Esophagus muscularis mucosa (tissue), 4 donors: ENCODE results near the gene PCDH11Y. TPM values are rescaled to one million over a fixed set of nuclear protein-coding genes. Genes with fewer than 3 reads are reported as not detected.
"Not testable (repeated sequence)": the region's sequence is repeated elsewhere in the genome, so short reads cannot be mapped to it uniquely, and the experiment has no call there.

Source experiments
- DNase-seq: peaks from one replicate; pipeline ENCODE4 v3.0.0-alpha.2; 2017; ENCODE audit errors: extremely low spot score
- H3K27ac ChIP-seq, 4 donors: fragments of 200-600 bp; sonication (generic); replicated peaks in 1 of 4; 1 replicate in 3 of 4; 2 replicates in 1 of 4; pipeline ENCODE4 v1.5.1; 2016 to 2019; ENCODE audit warnings: mild to moderate bottlenecking in 1 of 4
- H3K27me3 ChIP-seq, 4 donors: fragments of 200-600 bp; sonication (generic); one replicate each; pipeline versions ENCODE4 v1.5.1 to v1.6.0; 2016 to 2019
- H3K36me3 ChIP-seq, 4 donors: fragments of 200-600 bp; sonication (generic); one replicate each; pipeline ENCODE4 v1.5.1; 2016 to 2019
- H3K4me1 ChIP-seq, 4 donors: fragments of 200-600 bp; sonication (generic); one replicate each; pipeline ENCODE4 v1.5.1; 2016 to 2019
- H3K4me3 ChIP-seq, 4 donors: fragments of 200-600 bp; sonication (generic); 1 replicate in 2 of 4; 2 replicates in 2 of 4; pipeline ENCODE4 v1.5.1; 2016 to 2019; ENCODE audit warnings: mild to moderate bottlenecking in 4 of 4, moderate library complexity in 1 of 4
- H3K9me3 ChIP-seq, 4 donors: fragments of 200-600 bp; sonication (generic); 1 replicate in 3 of 4; 2 replicates in 1 of 4; pipeline ENCODE4 v1.5.1; 2016 to 2019
- WGBS: methylation state at CpG from one replicate; pipeline ENCODE4 v1.1.5; 2018; 5-methylcytosine and 5-hydroxymethylcytosine counted together
- intact Hi-C: fragments of 100-400 bp; cut with DNase I; formaldehyde crosslinking; loops from one replicate; pipeline ENCODE4 v1.15.1; 2023
- small RNA-seq, 3 donors: library from RNA; depleted of rRNA; stranded (forward); fragments of <200 nt; gene quantifications; one replicate each; pipeline ENCODE3, GENCODE V24; 2016
- total RNA-seq, 4 donors: library from RNA; depleted of rRNA; stranded (reverse); fragments of >200 nt; gene quantifications; one replicate each; pipeline versions ENCODE4 v1.1.0 to v1.2.1, GENCODE V29; 2016

The PCDH11Y gene
- total RNA-seq, 4 donors from 2014 or later = under 0.01 to 0.33 TPM; not detected in 2

DNA sequence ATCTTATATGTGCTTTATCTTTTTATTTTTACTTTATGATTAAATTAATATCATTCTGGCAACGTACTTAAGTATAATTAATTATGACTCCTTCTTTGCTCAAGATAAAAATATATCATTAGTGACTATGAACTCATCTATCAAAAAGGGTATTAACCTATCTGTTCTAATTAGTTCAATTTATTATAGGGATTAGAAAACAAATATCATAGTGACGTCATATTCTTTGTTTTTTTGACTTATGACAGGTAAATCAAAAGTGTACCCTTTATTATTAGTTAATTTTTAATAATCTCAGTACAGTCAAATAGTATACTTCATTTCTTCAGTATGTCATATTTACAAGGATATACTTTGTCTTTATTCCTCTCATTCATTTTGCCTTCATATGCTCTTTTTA lies 638.5 kb downstream of the PCDH11Y start:
- WGBS = no CpG with 5 or more reads among the region's 2 CpGs
- H3K4me1 ChIP-seq, H3K4me3 ChIP-seq, intact Hi-C loops, H3K27ac ChIP-seq, H3K27me3 ChIP-seq, DNase-seq, H3K36me3 ChIP-seq, H3K9me3 ChIP-seq: not testable (repeated sequence)

DNA sequence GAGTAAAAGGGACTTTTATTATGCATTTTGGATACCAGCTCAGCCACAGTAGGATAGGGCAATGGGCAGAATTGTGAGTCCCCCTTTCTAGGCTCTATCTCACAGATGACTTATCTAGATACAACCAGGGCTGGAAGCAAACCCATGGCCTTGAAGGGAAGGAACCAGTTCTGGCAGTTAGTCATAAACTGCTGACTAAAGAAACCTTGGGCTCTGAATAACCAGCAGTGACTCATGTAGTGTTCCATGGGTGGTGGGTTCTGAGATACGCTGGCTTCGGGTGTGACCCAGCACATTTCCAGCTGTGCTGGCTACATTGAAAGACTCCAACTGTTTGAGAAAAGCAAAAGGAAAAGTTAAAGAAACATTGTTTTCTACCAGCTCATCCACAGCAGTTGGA lies 679.2 kb downstream of the PCDH11Y start:
- intact Hi-C loops, H3K27me3 ChIP-seq, H3K27ac ChIP-seq, H3K9me3 ChIP-seq, H3K36me3 ChIP-seq, H3K4me1 ChIP-seq, DNase-seq, H3K4me3 ChIP-seq: not testable (repeated sequence)
- no CpG with 5 or more reads among the region's 2 CpGs for WGBS

DNA sequence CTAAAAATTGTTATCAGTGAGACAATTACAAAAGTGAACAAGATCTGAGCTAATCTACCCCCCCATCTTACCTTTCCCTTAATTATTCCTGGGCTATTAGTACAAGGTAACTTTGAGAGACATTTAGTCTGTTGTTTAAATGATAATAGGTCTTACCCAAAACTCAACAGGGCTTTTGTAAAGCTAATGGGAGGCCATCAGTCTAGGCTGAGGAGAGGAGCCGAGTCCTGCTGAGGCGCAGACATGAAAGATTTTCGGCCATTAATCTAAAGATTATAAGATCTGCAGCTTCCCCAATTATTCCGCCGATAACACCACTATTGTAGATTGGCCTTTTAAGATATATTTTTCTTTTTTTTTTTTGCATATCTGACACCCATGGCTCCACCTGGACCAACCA lies 708.6 kb downstream of the PCDH11Y start:
- WGBS = no CpG with 5 or more reads among the region's 5 CpGs
- intact Hi-C loops, H3K9me3 ChIP-seq, H3K4me3 ChIP-seq, H3K27me3 ChIP-seq, DNase-seq, H3K4me1 ChIP-seq, H3K27ac ChIP-seq, H3K36me3 ChIP-seq: not testable (repeated sequence)

DNA sequence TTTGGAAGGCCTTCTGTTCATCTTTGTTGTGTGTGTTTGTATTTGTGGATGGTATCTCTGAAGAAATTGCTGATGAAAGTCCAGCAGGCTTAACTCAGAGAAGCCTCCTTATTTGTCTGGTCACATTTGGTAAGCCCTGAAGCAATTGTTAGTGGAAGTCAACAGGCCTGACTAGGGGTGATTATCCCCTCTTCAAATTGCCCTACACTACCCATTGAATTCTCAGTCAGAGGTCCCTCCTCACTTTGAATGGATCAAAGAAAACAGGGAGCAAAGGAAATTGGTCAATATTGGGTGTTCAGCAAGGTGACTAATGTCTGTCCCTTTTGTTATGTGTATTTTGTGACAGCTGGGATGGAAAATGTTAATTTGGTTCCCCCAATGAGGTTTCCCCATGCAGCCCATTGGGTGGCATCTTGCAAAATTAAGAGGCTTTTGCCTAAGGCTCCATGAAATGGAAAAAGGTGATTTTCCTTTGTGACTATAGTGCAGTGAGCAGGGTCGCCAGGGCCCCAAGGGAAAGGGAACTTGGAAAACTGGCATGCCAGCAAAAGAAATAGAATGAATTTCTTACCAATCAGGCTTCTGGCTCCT lies 709.8 kb downstream of the PCDH11Y start:
- H3K4me3 ChIP-seq, H3K27me3 ChIP-seq, intact Hi-C loops, H3K36me3 ChIP-seq, H3K27ac ChIP-seq, DNase-seq, H3K9me3 ChIP-seq, H3K4me1 ChIP-seq: not testable (repeated sequence)
- no CpG with 5 or more reads among the region's 1 CpG for WGBS

DNA sequence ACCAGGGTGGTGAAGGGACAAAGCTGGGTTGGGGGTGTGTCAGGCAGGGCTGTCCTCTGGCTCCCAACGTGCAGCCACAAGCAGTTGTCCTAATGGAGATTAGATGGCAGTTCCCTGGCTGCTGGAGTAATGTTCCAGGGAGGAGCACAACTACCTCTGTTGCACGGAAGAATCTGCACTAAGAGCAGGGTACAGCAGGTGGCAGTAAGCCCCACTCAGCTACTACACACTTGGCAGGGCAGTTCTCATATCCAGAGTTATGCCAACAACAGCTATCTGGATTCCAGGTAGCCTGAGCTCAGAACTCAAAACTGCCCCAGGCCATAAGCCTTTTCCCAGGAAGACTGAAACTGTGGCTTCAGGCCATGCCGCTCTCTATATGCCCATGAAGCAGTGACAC lies 761.3 kb downstream of the PCDH11Y start:
- H3K4me1 ChIP-seq, H3K9me3 ChIP-seq, DNase-seq, H3K36me3 ChIP-seq, intact Hi-C loops, H3K27me3 ChIP-seq, H3K27ac ChIP-seq, H3K4me3 ChIP-seq: not testable (repeated sequence)
- WGBS = no CpG with 5 or more reads among the region's 3 CpGs

DNA sequence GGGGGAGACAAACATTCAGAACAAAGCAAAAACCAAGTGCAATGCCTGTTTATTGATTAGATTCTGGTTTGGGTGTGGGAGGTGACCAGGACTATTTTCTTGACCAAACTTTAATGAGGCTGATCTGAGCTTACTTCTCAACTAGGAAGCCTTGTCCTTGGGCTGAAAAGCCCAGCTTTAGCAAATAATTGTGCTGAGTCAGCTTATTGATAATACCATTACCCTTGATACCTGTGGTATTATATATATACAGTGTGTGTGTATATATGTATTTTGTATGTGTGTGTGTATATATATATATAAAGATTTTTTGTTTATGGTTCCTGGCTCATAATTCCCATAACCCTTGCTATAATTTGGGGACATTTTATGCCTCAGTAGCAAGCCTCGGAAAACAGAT lies 776.4 kb downstream of the PCDH11Y start:
- WGBS = no CpG with 5 or more reads among the region's 1 CpG
- H3K9me3 ChIP-seq, intact Hi-C loops, H3K36me3 ChIP-seq, DNase-seq, H3K27ac ChIP-seq, H3K27me3 ChIP-seq, H3K4me3 ChIP-seq, H3K4me1 ChIP-seq: not testable (repeated sequence)

Small RNA genes lying within 50 kb of the gene (small RNA-seq; reads per million reads assigned to genes)
- gene RNU2-57P = 0 reads per million in 3 donors
- 0 reads per million in 3 donors for gene SNX3P1Y
